Osteoblast (primary cell): Measurements from ENCODE around the gene TFDP1. TPM values are rescaled to one million over a fixed set of nuclear protein-coding genes. Genes with fewer than 3 reads are reported as not detected.

Source experiments
- DNase-seq: peaks from one replicate; pipeline ENCODE4 v3.0.0; 2011; ENCODE audit warnings: low spot score, mixed read lengths; ENCODE audit not compliant: insufficient read length; ENCODE audit errors: missing footprints
- H2AFZ ChIP-seq: 2 replicates; pipeline ENCODE4 v1.6.0; 2011; ENCODE audit warnings: mild to moderate bottlenecking, low read length
- H3K27ac ChIP-seq: 2 replicates; pipeline ENCODE4 v1.5.1; 2011; ENCODE audit warnings: mild to moderate bottlenecking, low read depth, low read length, moderate library complexity
- H3K27me3 ChIP-seq: 2 replicates; pipeline ENCODE4 v1.6.0; 2012; ENCODE audit warnings: mild to moderate bottlenecking, control low read depth, inconsistent platforms, low read length, moderate library complexity; ENCODE audit not compliant: insufficient read depth
- H3K36me3 ChIP-seq: 2 replicates; pipeline ENCODE4 v1.5.1; 2011; ENCODE audit warnings: mild to moderate bottlenecking, low read length, control low read depth, moderate library complexity; ENCODE audit not compliant: insufficient read depth
- H3K4me1 ChIP-seq: 2 replicates; pipeline ENCODE4 v1.5.1; 2011; ENCODE audit warnings: mild to moderate bottlenecking, low read length, control low read depth, moderate library complexity; ENCODE audit not compliant: insufficient read depth
- H3K4me2 ChIP-seq: 2 replicates; pipeline ENCODE4 v1.6.0; 2011; ENCODE audit warnings: mild to moderate bottlenecking, low read length; ENCODE audit not compliant: insufficient read depth
- H3K4me3 ChIP-seq: fragments of 200-600 bp; sonication (generic); 3 replicates; pipeline ENCODE4 v1.5.1; 2012; ENCODE audit warnings: mild to moderate bottlenecking, low read length, inconsistent platforms; ENCODE audit not compliant: insufficient read depth
- H3K79me2 ChIP-seq: 2 replicates; pipeline ENCODE4 v1.6.0; 2012; ENCODE audit warnings: mild to moderate bottlenecking, low read length, control low read depth, inconsistent platforms; ENCODE audit not compliant: insufficient read depth
- H3K9me3 ChIP-seq: 2 replicates; pipeline ENCODE4 v1.5.1; 2011; ENCODE audit warnings: low read depth, low read length, control low read depth
- H4K20me1 ChIP-seq: 2 replicates; pipeline ENCODE4 v1.6.0; 2012; ENCODE audit warnings: mild to moderate bottlenecking, low read length, control low read depth; ENCODE audit not compliant: insufficient read depth
- CTCF ChIP-seq: IDR thresholded peaks from 2 replicates; pipeline ENCODE4 v1.5.1; 2011; ENCODE audit warnings: mild to moderate bottlenecking, low read depth, low read length, moderate library complexity; ENCODE audit errors: extremely low read depth
- total RNA-seq: library from RNA; depleted of rRNA; stranded (reverse); fragments of >200 nt; gene quantifications from 2 replicates; pipeline ENCODE4 v1.2.3, GENCODE V29; 2012

The TFDP1 gene
- total RNA-seq, 1 donor: 56.8 TPM

GRCh38 chr13:113537909-113538688 is 46.5 kb upstream of the TFDP1 start:
- DNase-seq: no peak
- Histone ChIP-seq H2AFZ (no peak overlapping the region), H3K27me3 (no peaks in the 10 kb centered on the region), H3K4me2 (no peak overlapping the region), H3K27ac (no peak overlapping the region), H3K4me3 (no peak overlapping the region), H3K4me1 (no peaks in the 10 kb centered on the region), H3K79me2 (peaks cover 41% of the 10 kb centered on the region), H3K36me3 (peaks cover 55% of the 10 kb centered on the region), H4K20me1 (peaks cover 6% of the 10 kb centered on the region), H3K9me3 (no peaks in the 10 kb centered on the region)
- TF ChIP-seq CTCF: no peak

DNA sequence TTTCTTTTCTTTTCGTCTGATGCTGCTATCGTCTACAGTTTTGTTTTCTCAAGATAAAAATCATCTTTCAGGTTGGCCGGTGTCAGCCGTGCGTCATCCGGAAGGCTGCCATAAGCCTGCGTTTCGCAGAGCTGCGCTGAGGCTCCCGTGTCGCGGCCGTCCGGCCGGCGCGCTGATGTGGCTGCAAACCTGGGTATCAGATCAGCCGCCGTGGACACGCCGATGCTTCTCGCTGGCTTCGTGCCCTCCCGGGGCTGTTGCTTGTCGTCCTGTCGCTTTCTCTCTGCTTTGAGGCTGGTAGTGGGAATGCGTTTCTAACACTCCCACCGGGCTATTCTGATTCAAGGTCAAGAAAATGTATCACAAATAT is 45.9 kb upstream of the TFDP1 start:
- no peaks in the 10 kb centered on the region for H3K9me3 ChIP-seq
- no peaks in the 10 kb centered on the region for H3K4me1 ChIP-seq
- peaks cover 44% of the 10 kb centered on the region for H3K79me2 ChIP-seq
- no peak for TF ChIP-seq CTCF
- H3K4me2 ChIP-seq: no peak overlapping the region
- DNase-seq: no peak
- H3K4me3 ChIP-seq: no peak overlapping the region
- no peak overlapping the region for H3K27ac ChIP-seq
- peaks cover 6% of the 10 kb centered on the region for H4K20me1 ChIP-seq
- H3K27me3 ChIP-seq: no peaks in the 10 kb centered on the region
- H2AFZ ChIP-seq: no peak overlapping the region
- peaks cover 49% of the 10 kb centered on the region for H3K36me3 ChIP-seq

GRCh38 chr13:113539176-113539575 is 45.4 kb upstream of the TFDP1 start:
- Histone ChIP-seq H3K36me3 (peaks cover 49% of the 10 kb centered on the region), H3K9me3 (no peaks in the 10 kb centered on the region), H2AFZ (no peak overlapping the region), H4K20me1 (peaks cover 7% of the 10 kb centered on the region), H3K27me3 (no peaks in the 10 kb centered on the region), H3K27ac (no peak overlapping the region), H3K4me3 (no peak overlapping the region), H3K4me1 (no peaks in the 10 kb centered on the region), H3K79me2 (peaks cover 49% of the 10 kb centered on the region), H3K4me2 (no peak overlapping the region)
- no peak for TF ChIP-seq CTCF
- no peak for DNase-seq

- Histone ChIP-seq H4K20me1 (peaks cover 12% of the 10 kb centered on the region), H3K79me2 (peaks cover 56% of the 10 kb centered on the region), H3K4me2 (no peak overlapping the region), H3K4me3 (no peak overlapping the region), H3K36me3 (peaks cover 54% of the 10 kb centered on the region), H3K4me1 (no peaks in the 10 kb centered on the region), H3K27ac (no peak overlapping the region), H3K27me3 (no peaks in the 10 kb centered on the region), H2AFZ (no peak overlapping the region), H3K9me3 (no peaks in the 10 kb centered on the region)
- TF ChIP-seq CTCF: no peak
- no peak for DNase-seq
Measured at GRCh38 chr13:113539822-113540221, 44.7 kb upstream of the TFDP1 start.
